Fibroblast of lung (primary cell): ENCODE measurements around the gene KIAA1328. TPM values are rescaled to one million over a fixed set of nuclear protein-coding genes. Genes with fewer than 3 reads are reported as not detected.

Experiments used
- DNase-seq, 2 donors: peaks; one replicate each; pipeline versions ENCODE4 v3.0.0 to v3.0.0-alpha.2; 2010; ENCODE audit warnings: low read depth in 2 of 2
- H2AFZ ChIP-seq: 2 replicates; pipeline ENCODE4 v1.5.1; 2012; ENCODE audit warnings: low read length, control low read depth, inconsistent platforms
- H3K27ac ChIP-seq: 2 replicates; pipeline ENCODE4 v1.5.1; 2011; ENCODE audit warnings: low read length, control low read depth; ENCODE audit not compliant: insufficient read depth
- H3K27me3 ChIP-seq: 2 replicates; pipeline ENCODE4 v1.5.1; 2011; ENCODE audit warnings: mild to moderate bottlenecking, low read length; ENCODE audit not compliant: control insufficient read depth, insufficient read depth
- H3K36me3 ChIP-seq: 2 replicates; pipeline ENCODE4 v1.5.1; 2011; ENCODE audit warnings: low read length; ENCODE audit not compliant: control insufficient read depth, insufficient read depth
- H3K4me1 ChIP-seq: 2 replicates; pipeline ENCODE4 v1.5.1; 2011; ENCODE audit warnings: low read length; ENCODE audit not compliant: control insufficient read depth, insufficient read depth; ENCODE audit errors: extremely low read depth
- H3K4me2 ChIP-seq: 2 replicates; pipeline ENCODE4 v1.5.1; 2011; ENCODE audit warnings: low read length, control low read depth; ENCODE audit not compliant: insufficient read depth; ENCODE audit errors: extremely low read depth
- H3K4me3 ChIP-seq, 4 experiments: fragments of 200-600 bp in 1 of 4; sonication (generic) in 1 of 4; replicated peaks in 1 of 4; 2 replicates each; pipeline ENCODE4 v1.5.1; 2011 to 2016; ENCODE audit warnings: low read length in 4 of 4, low read depth in 3 of 4, mild to moderate bottlenecking in 3 of 4, control low read depth in 2 of 4, inconsistent platforms in 1 of 4, mixed read lengths in 1 of 4; ENCODE audit not compliant: insufficient read depth in 1 of 4; ENCODE audit errors: control extremely low read depth in 1 of 4
- H3K79me2 ChIP-seq: 2 replicates; pipeline ENCODE4 v1.5.1; 2012; ENCODE audit warnings: mild to moderate bottlenecking, low read length, inconsistent platforms; ENCODE audit not compliant: control insufficient read depth, insufficient read depth
- H3K9ac ChIP-seq: 2 replicates; pipeline ENCODE4 v1.5.1; 2011; ENCODE audit warnings: mild to moderate bottlenecking, low read length, control low read depth; ENCODE audit not compliant: insufficient read depth
- H3K9me3 ChIP-seq: 2 replicates; pipeline ENCODE4 v1.5.1; 2012; ENCODE audit warnings: low read depth, low read length; ENCODE audit not compliant: control insufficient read depth, insufficient read depth
- H4K20me1 ChIP-seq: 2 replicates; pipeline ENCODE4 v1.5.1; 2011; ENCODE audit warnings: low read length; ENCODE audit not compliant: control insufficient read depth, insufficient read depth; ENCODE audit errors: extremely low read depth
- CTCF ChIP-seq, 2 donors: IDR thresholded peaks in 1 of 2; conservative IDR thresholded peaks in 1 of 2; 1 replicate in 1 of 2; 2 replicates in 1 of 2; pipeline ENCODE4 v1.5.1; 2011 to 2012; ENCODE audit warnings: low read length in 2 of 2, control low read depth in 1 of 2, inconsistent platforms in 1 of 2, low read depth in 1 of 2, mild to moderate bottlenecking in 1 of 2
- EZH2 ChIP-seq: IDR thresholded peaks from 2 replicates; pipeline ENCODE4 v1.5.1; 2012; ENCODE audit warnings: low read length, control low read depth, mild to moderate bottlenecking; ENCODE audit errors: missing control alignments
- polyA plus RNA-seq, 2 donors: library from polyadenylated mRNA; depleted of rRNA in 1 of 2; stranded (reverse) in 1 of 2; unstranded in 1 of 2; fragments of >200 nt; gene quantifications; 2 replicates each; pipeline ENCODE4 v1.2.1, GENCODE V29; 2011 to 2012; ENCODE audit warnings: missing spikeins in 1 of 2
- total RNA-seq: library from RNA; depleted of rRNA; stranded (reverse); fragments of >200 nt; gene quantifications from 2 replicates; pipeline ENCODE4 v1.2.1, GENCODE V29; 2014

KIAA1328 gene
- total and polyA plus RNA-seq, 2 donors (not counting 1 experiment from before 2014, with no cell fraction given) = 4.3 to 4.5 TPM

GRCh38 chr18:37276111-37276890, 447.4 kb downstream of the KIAA1328 start:
- H3K9me3 ChIP-seq = no peaks in the 10 kb centered on the region
- H4K20me1 ChIP-seq = no peaks in the 10 kb centered on the region
- no peaks in the 10 kb centered on the region for H3K36me3 ChIP-seq
- H3K79me2 ChIP-seq = no peaks in the 10 kb centered on the region
- H3K4me2 ChIP-seq = no peak overlapping the region
- TF ChIP-seq CTCF (conservative IDR thresholded peaks at IDR 0.05 in 1 of 2, IDR thresholded peaks at IDR 0.05 in 1 of 2; ENCODE audit: low read depth in 1 of 2, low read length in 2 of 2) (no peak), EZH2 (no peak)
- no peak overlapping the region for H3K9ac ChIP-seq
- H3K4me1 ChIP-seq = no peaks in the 10 kb centered on the region
- H3K27me3 ChIP-seq = peaks cover 11% of the 10 kb centered on the region
- H2AFZ ChIP-seq = no peak overlapping the region
- DNase-seq = no peak
- no peak overlapping the region for H3K4me3 ChIP-seq
- H3K27ac ChIP-seq = no peak overlapping the region

GRCh38 chr18:37277804-37278203, 448.9 kb downstream of the KIAA1328 start:
- Histone ChIP-seq H4K20me1 (no peaks in the 10 kb centered on the region), H3K4me1 (no peaks in the 10 kb centered on the region), H3K9me3 (no peaks in the 10 kb centered on the region), H3K27me3 (peaks cover 11% of the 10 kb centered on the region), H3K9ac (no peak overlapping the region), H3K27ac (no peak overlapping the region), H3K36me3 (no peaks in the 10 kb centered on the region), H2AFZ (no peak overlapping the region), H3K4me2 (no peak overlapping the region), H3K79me2 (no peaks in the 10 kb centered on the region), H3K4me3 (no peak overlapping the region)
- TF ChIP-seq CTCF (conservative IDR thresholded peaks at IDR 0.05 in 1 of 2, IDR thresholded peaks at IDR 0.05 in 1 of 2; ENCODE audit: low read depth in 1 of 2, low read length in 2 of 2) = no peak
- no peak for DNase-seq

Other genes with a start within 250 kb of the KIAA1328 start
- gene TPGS2, start 125 bp upstream of the KIAA1328 start, total RNA-seq = 67.3 and 98.8 TPM in 2 replicates
- 416 and 437 TPM in 2 replicates for gene TPGS2, start 125 bp upstream of the KIAA1328 start, polyA plus RNA-seq